Astrocyte (in vitro differentiated cells and primary cell): ENCODE data around the gene USP16. TPM values are rescaled to one million over a fixed set of nuclear protein-coding genes. Genes with fewer than 3 reads are reported as not detected.
"Not testable (repeated sequence)": the region's sequence is repeated elsewhere in the genome, so short reads cannot be mapped to it uniquely, and the experiment has no call there.

ENCODE experiments used
- DNase-seq: peaks from one replicate; pipeline ENCODE4 v3.0.0-alpha.2; 2010; ENCODE audit warnings: low read depth
- FAIRE-seq: peaks from 2 replicates; lab custom pipeline; 2011; peaks lifted over from hg19 to GRCh38; lab: Jason Lieb, UNC
- H2AFZ ChIP-seq: 2 replicates; pipeline ENCODE4 v1.6.0; 2012; ENCODE audit warnings: low read depth, low read length, inconsistent platforms
- H3K27ac ChIP-seq: 2 replicates; pipeline ENCODE4 v1.5.1; 2011; ENCODE audit warnings: low read depth, low read length, inconsistent platforms
- H3K27me3 ChIP-seq: 2 replicates; pipeline ENCODE4 v1.6.0; 2011; ENCODE audit warnings: low read length, inconsistent platforms; ENCODE audit not compliant: insufficient read depth
- H3K36me3 ChIP-seq: 2 replicates; pipeline ENCODE4 v1.5.1; 2011; ENCODE audit warnings: low read length, inconsistent platforms; ENCODE audit not compliant: insufficient read depth
- H3K4me1 ChIP-seq: 2 replicates; pipeline ENCODE4 v1.5.1; 2011; ENCODE audit warnings: low read length, inconsistent platforms; ENCODE audit not compliant: insufficient read depth
- H3K4me2 ChIP-seq: 2 replicates; pipeline ENCODE4 v1.6.0; 2012; ENCODE audit warnings: low read length, inconsistent platforms
- H3K4me3 ChIP-seq: 2 replicates; pipeline ENCODE4 v1.5.1; 2011; ENCODE audit warnings: low read depth, mild to moderate bottlenecking, low read length, inconsistent platforms; ENCODE audit not compliant: insufficient read depth
- H3K79me2 ChIP-seq: 2 replicates; pipeline ENCODE4 v1.6.0; 2012; ENCODE audit warnings: mild to moderate bottlenecking, low read length, inconsistent platforms; ENCODE audit not compliant: insufficient read depth
- H3K9ac ChIP-seq: 2 replicates; pipeline ENCODE4 v1.6.0; 2012; ENCODE audit warnings: mild to moderate bottlenecking, low read length, inconsistent platforms
- H3K9me3 ChIP-seq: 2 replicates; pipeline ENCODE4 v1.5.1; 2012; ENCODE audit warnings: low read depth, mild to moderate bottlenecking, low read length, inconsistent platforms; ENCODE audit not compliant: insufficient read depth
- H4K20me1 ChIP-seq: 2 replicates; pipeline ENCODE4 v1.6.0; 2012; ENCODE audit warnings: low read length, inconsistent platforms; ENCODE audit not compliant: insufficient read depth
- H3K27ac Mint-ChIP-seq: one replicate; pipeline ENCODE4 v1.8.0; 2021; ENCODE audit warnings: mild to moderate bottlenecking, mixed read lengths; ENCODE audit not compliant: unreplicated experiment
- H3K27me3 Mint-ChIP-seq: one replicate; pipeline ENCODE4 v1.8.0; 2021; ENCODE audit warnings: low read depth, mixed read lengths; ENCODE audit not compliant: unreplicated experiment
- H3K36me3 Mint-ChIP-seq: one replicate; pipeline ENCODE4 v1.8.0; 2021; ENCODE audit warnings: low read depth, mixed read lengths; ENCODE audit not compliant: unreplicated experiment
- H3K4me1 Mint-ChIP-seq: one replicate; pipeline ENCODE4 v1.8.0; 2021; ENCODE audit warnings: low read depth, mixed read lengths; ENCODE audit not compliant: unreplicated experiment
- H3K4me3 Mint-ChIP-seq: one replicate; pipeline ENCODE4 v1.8.0; 2021; ENCODE audit warnings: mild to moderate bottlenecking, moderate library complexity, mixed read lengths; ENCODE audit not compliant: unreplicated experiment
- H3K9me3 Mint-ChIP-seq: one replicate; pipeline ENCODE4 v1.8.0; 2021; ENCODE audit warnings: mild to moderate bottlenecking, mixed read lengths; ENCODE audit not compliant: unreplicated experiment
- CTCF ChIP-seq: IDR thresholded peaks from 2 replicates; pipeline ENCODE4 v1.5.1; 2011; ENCODE audit warnings: low read depth, mild to moderate bottlenecking, inconsistent platforms, low read length, moderate library complexity; ENCODE audit not compliant: insufficient read depth
- EZH2 ChIP-seq: IDR thresholded peaks from 2 replicates; pipeline ENCODE4 v1.6.1; 2012; ENCODE audit warnings: mild to moderate bottlenecking, low read length, inconsistent platforms; ENCODE audit not compliant: insufficient read depth
- total RNA-seq: library from RNA; stranded (reverse); gene quantifications from 2 replicates; pipeline ENCODE4 v1.2.1, GENCODE V29; 2021

The USP16 gene
- total RNA-seq, 1 donor from 2014 or later, result 30.3 TPM

DNA sequence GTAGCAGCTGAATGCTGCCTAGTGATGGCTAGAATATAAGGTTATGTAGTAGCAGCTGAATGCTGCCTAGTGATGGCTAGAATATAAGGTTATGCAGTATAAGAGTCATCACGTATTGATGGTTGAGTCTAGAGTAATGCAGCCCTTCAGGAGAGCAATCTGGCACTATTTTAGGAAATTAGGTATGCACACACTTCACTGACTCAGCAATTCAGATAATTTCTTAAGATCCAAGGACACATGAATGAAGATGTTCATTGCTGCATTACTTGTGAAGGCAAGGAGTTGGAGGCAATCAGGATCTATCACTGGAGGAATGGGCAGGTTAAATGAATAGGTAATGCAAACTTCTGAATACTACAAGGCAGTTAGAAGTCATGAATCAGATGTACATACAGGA is 45.4 kb upstream of the USP16 start:
- no peak overlapping the region for H3K4me3 ChIP-seq
- H4K20me1 ChIP-seq, result no peaks in the 10 kb centered on the region
- Mint-ChIP-seq H3K4me3 (no peak overlapping the region), H3K27me3 (no peaks in the 10 kb centered on the region), H3K9me3 (no peaks in the 10 kb centered on the region), H3K4me1 (no peaks in the 10 kb centered on the region), H3K27ac (no peak overlapping the region), H3K36me3 (peaks cover 9% of the 10 kb centered on the region)
- no peaks in the 10 kb centered on the region for H3K9me3 ChIP-seq
- FAIRE-seq, result no peak
- peaks cover 22% of the 10 kb centered on the region for H3K36me3 ChIP-seq
- no peak overlapping the region for H3K27ac ChIP-seq
- no peak overlapping the region for H2AFZ ChIP-seq
- H3K27me3 ChIP-seq, result no peaks in the 10 kb centered on the region
- peaks cover 4% of the 10 kb centered on the region for H3K79me2 ChIP-seq
- H3K9ac ChIP-seq, result no peak overlapping the region
- H3K4me1 ChIP-seq, result no peaks in the 10 kb centered on the region
- DNase-seq, result no peak
- H3K4me2 ChIP-seq, result no peak overlapping the region
- no peak for TF ChIP-seq EZH2
- TF ChIP-seq CTCF, result no peak

DNA sequence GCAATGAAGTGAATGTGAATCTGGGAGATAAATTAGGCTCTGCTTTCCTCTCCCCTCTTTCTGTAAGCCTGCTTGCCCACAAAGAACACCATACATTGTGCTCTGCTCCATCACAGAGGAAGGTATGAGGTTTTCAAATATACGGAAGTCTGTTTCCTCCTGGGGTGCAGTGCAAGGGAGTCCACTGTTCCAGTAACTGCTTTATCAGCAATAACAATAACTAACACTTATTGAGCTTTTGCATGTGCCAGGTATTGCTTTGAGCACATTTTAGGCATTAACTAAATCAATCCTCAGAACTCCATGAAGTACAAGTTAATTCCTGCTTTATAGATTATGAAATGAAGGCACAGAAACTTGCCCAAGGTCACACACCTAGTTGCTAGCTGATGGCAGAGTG is 41.8 kb upstream of the USP16 start:
- Histone ChIP-seq H3K9ac (no peak overlapping the region), H3K27ac (no peak overlapping the region), H3K4me2 (no peak overlapping the region), H3K9me3 (no peaks in the 10 kb centered on the region), H3K36me3 (peaks cover 28% of the 10 kb centered on the region), H3K79me2 (peaks cover 11% of the 10 kb centered on the region), H4K20me1 (no peaks in the 10 kb centered on the region), H3K27me3 (no peaks in the 10 kb centered on the region), H3K4me3 (no peak overlapping the region), H3K4me1 (no peaks in the 10 kb centered on the region), H2AFZ (no peak overlapping the region)
- Mint-ChIP-seq H3K27ac (no peak overlapping the region), H3K36me3 (no peaks in the 10 kb centered on the region), H3K27me3 (no peaks in the 10 kb centered on the region), H3K4me1 (no peaks in the 10 kb centered on the region), H3K9me3 (no peaks in the 10 kb centered on the region), H3K4me3 (no peak overlapping the region)
- DNase-seq (no peak), FAIRE-seq (no peak)
- TF ChIP-seq CTCF, result no peak
- TF ChIP-seq EZH2, result no peak

DNA sequence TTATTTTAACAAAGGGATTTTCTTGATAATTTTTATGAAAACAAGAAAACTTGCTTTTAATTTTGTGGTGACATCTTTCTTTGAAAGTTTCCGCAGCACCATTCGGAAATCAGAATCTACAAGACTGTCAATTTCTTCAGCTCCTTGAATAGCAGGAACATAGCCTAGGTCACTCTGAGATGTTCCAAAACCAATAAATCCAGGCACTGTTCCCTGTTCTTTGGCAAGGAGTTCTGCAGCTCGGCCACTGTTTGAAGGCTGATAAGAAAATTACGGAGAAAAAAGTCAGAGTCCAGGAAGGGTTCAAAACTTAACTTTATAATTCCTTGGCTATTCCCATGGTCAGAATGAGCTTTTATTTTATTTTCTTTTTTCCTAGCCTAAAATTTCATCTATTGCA is 37.8 kb upstream of the USP16 start:
- H3K4me3 Mint-ChIP-seq, result no peak overlapping the region
- Histone ChIP-seq H4K20me1 (peaks cover 6% of the 10 kb centered on the region), H3K9me3 (no peaks in the 10 kb centered on the region), H3K4me1 (peaks cover 3% of the 10 kb centered on the region), H3K79me2 (peaks cover 50% of the 10 kb centered on the region), H3K4me2 (no peak overlapping the region), H3K36me3 (peaks cover 20% of the 10 kb centered on the region), H3K27ac (no peak overlapping the region), H2AFZ (no peak overlapping the region), H3K4me3 (no peak overlapping the region), H3K9ac (no peak overlapping the region), H3K27me3 (no peaks in the 10 kb centered on the region)
- H3K27ac Mint-ChIP-seq, result no peak overlapping the region
- TF ChIP-seq CTCF, result no peak
- no peak for TF ChIP-seq EZH2
- FAIRE-seq (no peak), DNase-seq (no peak)
- H3K27me3 Mint-ChIP-seq, result no peaks in the 10 kb centered on the region
- no peaks in the 10 kb centered on the region for H3K9me3 Mint-ChIP-seq
- peaks cover 2% of the 10 kb centered on the region for H3K4me1 Mint-ChIP-seq
- no peaks in the 10 kb centered on the region for H3K36me3 Mint-ChIP-seq

- not testable (repeated sequence) for H3K4me1 ChIP-seq, H3K9me3 Mint-ChIP-seq, H3K4me1 Mint-ChIP-seq, H3K36me3 Mint-ChIP-seq, H3K36me3 ChIP-seq, FAIRE-seq, H3K4me3 ChIP-seq, H3K9ac ChIP-seq, H3K9me3 ChIP-seq, H2AFZ ChIP-seq, H4K20me1 ChIP-seq, H3K27me3 Mint-ChIP-seq, H3K27me3 ChIP-seq, H3K4me3 Mint-ChIP-seq
- Histone ChIP-seq H3K4me2 (peak overlapping the region; percentile 38), H3K27ac (peak overlapping the region; percentile 31), H3K79me2 (peaks cover 59% of the 10 kb centered on the region)
- peak; percentile 49 for DNase-seq
- peak overlapping the region; percentile 84 for H3K27ac Mint-ChIP-seq
These were observed 36.3 kb upstream of the USP16 start for GRCh38 chr21:28988146-28988545.
